NT2/D1 (cell line): Measurements from ENCODE around the gene CBX2.

Source experiments
- SUZ12 ChIP-seq: IDR thresholded peaks from 2 replicates; pipeline ENCODE4 v1.6.1; 2011; ENCODE audit not compliant: insufficient read length, insufficient read depth; ENCODE audit errors: extremely low read depth
- ZNF274 ChIP-seq: IDR thresholded peaks from 2 replicates; pipeline ENCODE4 v1.6.1; 2011; ENCODE audit warnings: mild to moderate bottlenecking, low read depth, low read length

GRCh38 chr17:79739148-79740062 is 38.5 kb upstream of the CBX2 start:
- TF ChIP-seq ZNF274 (no peak), SUZ12 (no peak)
